Measurements from ENCODE around the gene GABBR1.
A peak's percentile ranks its signal among the peaks of the same experiment; 100 is the strongest.

The GABBR1 gene

GRCh38 chr6:29524044-29524443 is 108.9 kb downstream of the GABBR1 start:
- DNase-seq: no peak

GRCh38 chr6:29522227-29522626 is 110.8 kb downstream of the GABBR1 start:
- no peak for DNase-seq

GRCh38 chr6:29521006-29521680 is 111.8 kb downstream of the GABBR1 start:
- no peak for DNase-seq

- no peak for DNase-seq
Observed at GRCh38 chr6:29520232-29520631, 112.8 kb downstream of the GABBR1 start.

- no peak for DNase-seq
Observed at GRCh38 chr6:29519291-29520010, 113.5 kb downstream of the GABBR1 start.

- no peak for DNase-seq
Observed at GRCh38 chr6:29517728-29518440, 115.1 kb downstream of the GABBR1 start.

- DNase-seq: no peak
Observed at GRCh38 chr6:29517245-29517644, 115.7 kb downstream of the GABBR1 start.

GRCh38 chr6:29516108-29516507 is 116.9 kb downstream of the GABBR1 start:
- peak; percentile 71 for DNase-seq

GRCh38 chr6:29510746-29511300 is 122.2 kb downstream of the GABBR1 start:
- no peak for DNase-seq

GRCh38 chr6:29510202-29510601 is 122.8 kb downstream of the GABBR1 start:
- DNase-seq: peak; percentile 9

Measured in DMS53 (cell line).